ENCODE results near the gene XPO6.

- TF ChIP-seq CTCF (IDR thresholded peaks at IDR 0.05; ENCODE audit: low read depth, low read length), result no peak
- TF ChIP-seq POLR2A (IDR thresholded peaks at IDR 0.05; ENCODE audit: extremely low read depth, insufficient read length), result peak; percentile 22
These were observed 681 bp downstream of the XPO6 start for GRCh38 chr16:28210979-28211588.
